Endodermal cell (in vitro differentiated cells): Measurements from ENCODE around the gene ITGA2. TPM values are rescaled to one million over a fixed set of nuclear protein-coding genes. Genes with fewer than 3 reads are reported as not detected.

Experiments
- DNase-seq: peaks from one replicate; pipeline ENCODE4 v3.0.0-alpha.2; 2017
- H3K27ac ChIP-seq: 2 replicates; pipeline ENCODE4 v1.5.1; 2013; ENCODE audit warnings: mild to moderate bottlenecking, low read depth, low read length, moderate library complexity
- H3K27me3 ChIP-seq: 2 replicates; pipeline ENCODE4 v1.6.1; 2013; ENCODE audit warnings: mild to moderate bottlenecking, low read length, moderate library complexity; ENCODE audit not compliant: insufficient read depth, control insufficient read depth, poor library complexity, severe bottlenecking
- H3K36me3 ChIP-seq: 2 replicates; pipeline ENCODE4 v1.7.0; 2013; ENCODE audit warnings: mild to moderate bottlenecking, low read length, moderate library complexity; ENCODE audit not compliant: control insufficient read depth, insufficient read depth
- H3K4me1 ChIP-seq: one replicate; pipeline ENCODE4 v1.7.0; 2013; ENCODE audit warnings: low read length; ENCODE audit not compliant: control insufficient read depth, insufficient read depth
- H3K4me3 ChIP-seq: 2 replicates; pipeline ENCODE4 v1.5.1; 2013; ENCODE audit warnings: mild to moderate bottlenecking, low read length, moderate library complexity
- H3K9ac ChIP-seq: 2 replicates; pipeline ENCODE4 v1.6.1; 2013; ENCODE audit warnings: mild to moderate bottlenecking, low read length, moderate library complexity; ENCODE audit not compliant: poor library complexity, severe bottlenecking; ENCODE audit errors: extremely low read depth
- H3K9me3 ChIP-seq: 2 replicates; pipeline ENCODE4 v1.6.1; 2013; ENCODE audit warnings: mild to moderate bottlenecking, low read length, moderate library complexity; ENCODE audit not compliant: control insufficient read depth
- H3K27ac Mint-ChIP-seq: 2 replicates; pipeline ENCODE4 v1.8.0; 2020; ENCODE audit warnings: mixed read lengths
- H3K27me3 Mint-ChIP-seq: 2 replicates; pipeline ENCODE4 v1.8.0; 2021; ENCODE audit warnings: mild to moderate bottlenecking, mixed read lengths; ENCODE audit not compliant: insufficient read depth
- H3K36me3 Mint-ChIP-seq: 2 replicates; pipeline ENCODE4 v1.8.0; 2020; ENCODE audit warnings: low read depth, mixed read lengths
- H3K4me1 Mint-ChIP-seq: 2 replicates; pipeline ENCODE4 v1.8.0; 2020; ENCODE audit warnings: mixed read lengths
- H3K4me3 Mint-ChIP-seq: 2 replicates; pipeline ENCODE4 v1.8.0; 2020; ENCODE audit warnings: mild to moderate bottlenecking, moderate library complexity, mixed read lengths
- H3K9me3 Mint-ChIP-seq: 2 replicates; pipeline ENCODE4 v1.8.0; 2020; ENCODE audit warnings: mild to moderate bottlenecking, mixed read lengths
- CTCF ChIP-seq: fragments of 200-600 bp; sonication (generic); conservative IDR thresholded peaks from 2 replicates; pipeline ENCODE4 v1.5.0; 2021; ENCODE audit warnings: antibody characterized with exemption, mild to moderate bottlenecking
- WGBS, 2 experiments: methylation state at CpG; one replicate each; pipeline versions ENCODE4 v1.1.5 to v1.1.7; 2013; ENCODE audit warnings: missing lambda C conversion rate in 2 of 2, mixed read lengths in 1 of 2; ENCODE audit not compliant: insufficient coverage in 1 of 2, insufficient read length in 1 of 2; 5-methylcytosine and 5-hydroxymethylcytosine counted together
- total RNA-seq, 2 donors: library from RNA; stranded (reverse); fragmentation: NEBNext Ultra II Directional in 1 of 2; extraction: Animal tissue kit (Norgen Biotek cat#: 25700) in 1 of 2; gene quantifications; 2 replicates in 1 of 2; 3 replicates in 1 of 2; pipeline ENCODE4 v1.2.1, GENCODE V29; 2021

The ITGA2 gene
- total RNA-seq, 2 donors from 2014 or later, result 1.3 to 4.0 TPM

DNA sequence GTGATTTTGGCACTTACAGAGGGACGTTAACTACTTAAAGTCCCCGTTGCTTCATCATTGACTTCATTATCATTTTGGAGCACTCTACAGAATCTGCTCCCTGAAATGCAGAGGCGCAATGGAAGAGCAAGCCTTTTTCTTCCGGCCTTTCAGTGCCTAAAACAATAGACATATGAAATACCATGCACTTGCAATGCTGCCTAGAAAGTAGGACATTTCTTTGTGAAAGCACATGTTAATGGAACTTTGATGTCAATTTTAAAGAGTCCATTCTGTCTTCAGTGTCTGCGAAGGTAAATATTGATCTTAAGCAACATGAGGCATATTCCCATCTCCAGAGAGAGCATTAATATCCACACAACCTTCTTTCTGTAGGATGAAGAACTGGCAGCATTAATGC lies 36.3 kb downstream of the ITGA2 start:
- Histone ChIP-seq H3K4me1 (no peaks in the 10 kb centered on the region), H3K27me3 (no peaks in the 10 kb centered on the region), H3K9ac (no peak overlapping the region), H3K36me3 (no peaks in the 10 kb centered on the region), H3K4me3 (no peak overlapping the region), H3K9me3 (no peaks in the 10 kb centered on the region), H3K27ac (no peak overlapping the region)
- no peaks in the 10 kb centered on the region for H3K36me3 Mint-ChIP-seq
- no peaks in the 10 kb centered on the region for H3K9me3 Mint-ChIP-seq
- H3K27ac Mint-ChIP-seq, result no peak overlapping the region
- 90 to 94% methylated on average over 5 of the region's 5 CpGs for WGBS, 2 experiments
- DNase-seq, result no peak
- H3K27me3 Mint-ChIP-seq, result no peaks in the 10 kb centered on the region
- TF ChIP-seq CTCF, result no peak
- H3K4me1 Mint-ChIP-seq, result no peaks in the 10 kb centered on the region
- H3K4me3 Mint-ChIP-seq, result no peak overlapping the region

DNA sequence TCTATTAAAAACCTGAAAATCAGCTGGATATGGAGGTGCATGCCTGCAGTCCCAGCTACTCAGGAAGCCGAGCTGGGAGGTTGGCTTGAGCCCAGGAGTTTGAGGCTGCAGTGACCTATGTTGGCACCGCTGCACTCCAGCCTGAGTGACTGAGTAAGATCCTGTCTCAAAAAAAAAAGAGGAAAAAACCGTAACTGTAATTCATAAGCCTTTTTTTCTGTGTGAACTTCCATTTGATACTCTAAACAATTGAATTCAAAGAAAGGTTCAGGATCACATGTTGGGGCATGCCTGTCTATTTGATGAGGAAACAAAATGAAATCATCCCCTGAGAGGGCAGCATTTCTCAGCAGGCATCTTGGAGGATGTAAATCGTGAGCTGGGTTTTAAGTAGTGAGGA lies 38.8 kb downstream of the ITGA2 start:
- H3K4me3 ChIP-seq, result no peak overlapping the region
- no peaks in the 10 kb centered on the region for H3K36me3 ChIP-seq
- no peak overlapping the region for H3K9ac ChIP-seq
- Mint-ChIP-seq H3K4me3 (no peak overlapping the region), H3K27me3 (no peaks in the 10 kb centered on the region), H3K4me1 (no peaks in the 10 kb centered on the region), H3K36me3 (no peaks in the 10 kb centered on the region), H3K9me3 (no peaks in the 10 kb centered on the region), H3K27ac (no peak overlapping the region)
- H3K27ac ChIP-seq, result no peak overlapping the region
- DNase-seq, result no peak
- H3K4me1 ChIP-seq, result no peaks in the 10 kb centered on the region
- 85 to 89% methylated on average over 3 to 4 of the region's 4 CpGs for WGBS, 2 experiments
- no peaks in the 10 kb centered on the region for H3K9me3 ChIP-seq
- no peak for TF ChIP-seq CTCF
- no peaks in the 10 kb centered on the region for H3K27me3 ChIP-seq

DNA sequence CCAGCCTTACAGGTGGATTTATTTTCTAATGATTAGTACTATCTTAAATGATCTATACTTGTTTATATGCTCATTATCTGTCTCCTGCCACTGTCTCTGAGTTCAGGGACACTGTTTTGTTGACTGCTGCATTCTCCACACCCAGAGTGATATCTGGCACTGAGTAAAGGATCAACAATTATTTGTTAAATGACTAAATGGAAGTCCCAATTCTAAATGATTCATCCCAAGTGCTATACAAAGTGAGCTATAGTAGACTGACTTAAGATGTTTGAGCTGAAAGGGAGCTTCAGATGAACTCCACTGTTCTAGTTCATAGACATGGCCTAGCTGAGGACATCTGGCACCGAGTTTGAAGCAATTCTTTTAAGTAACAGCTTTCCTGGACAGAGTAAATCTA lies 40.5 kb downstream of the ITGA2 start:
- TF ChIP-seq CTCF, result no peak

More for the DNA sequence above, 40.5 kb downstream of the ITGA2 start:
- no peak for DNase-seq
- Mint-ChIP-seq H3K4me3 (no peak overlapping the region), H3K27me3 (no peaks in the 10 kb centered on the region), H3K27ac (no peak overlapping the region), H3K36me3 (no peaks in the 10 kb centered on the region), H3K4me1 (no peaks in the 10 kb centered on the region), H3K9me3 (no peaks in the 10 kb centered on the region)
- Histone ChIP-seq H3K9me3 (no peaks in the 10 kb centered on the region), H3K4me1 (no peaks in the 10 kb centered on the region), H3K9ac (no peak overlapping the region), H3K27me3 (no peaks in the 10 kb centered on the region), H3K27ac (no peak overlapping the region), H3K36me3 (no peaks in the 10 kb centered on the region), H3K4me3 (no peak overlapping the region)
- 87 to 100% methylated on average over 1 of the region's 1 CpG for WGBS, 2 experiments
